ENCODE results near the gene CCDC170. TPM values are rescaled to one million over a fixed set of nuclear protein-coding genes. Genes with fewer than 3 reads are reported as not detected.

Gene CCDC170
- total RNA-seq, 1 donor from 2014 or later: 1.9 TPM

DNA sequence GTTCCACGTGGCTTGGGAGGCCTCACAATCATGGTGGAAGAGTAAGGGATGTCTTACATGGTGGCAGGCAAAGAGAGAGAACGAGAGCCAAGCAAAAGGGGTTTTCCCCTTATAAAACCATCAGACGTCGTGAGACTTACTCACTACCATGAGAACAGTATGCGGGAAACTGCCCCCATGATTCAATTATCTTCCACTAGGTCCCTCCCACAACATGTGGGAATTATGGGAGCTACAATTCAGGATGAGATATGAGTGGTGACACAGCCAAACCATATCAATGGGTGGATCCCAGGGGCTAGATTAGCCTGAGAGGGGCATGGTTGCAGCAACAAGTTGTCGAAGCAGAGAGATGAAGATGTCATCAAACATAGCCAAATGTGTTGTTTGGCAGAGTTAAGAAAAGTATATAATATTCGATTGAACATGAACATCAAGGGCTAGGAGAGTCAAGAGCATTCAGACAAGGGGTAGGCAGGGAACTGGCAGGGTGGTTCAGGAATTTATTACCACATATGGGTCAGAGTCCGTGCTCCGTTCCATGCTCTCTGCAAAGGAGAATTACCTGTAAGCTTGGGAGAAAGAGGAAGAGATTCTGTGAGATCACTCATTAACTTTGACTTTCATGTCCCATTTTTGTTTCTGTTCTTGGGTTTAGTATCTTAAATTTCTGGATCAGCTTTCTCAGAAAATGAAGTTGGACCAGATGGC lies 98.8 kb downstream of the CCDC170 start:
- no peaks in the 10 kb centered on the region for H3K4me1 Mint-ChIP-seq (ENCODE audit: unreplicated experiment)
- no peak overlapping the region for H3K4me3 Mint-ChIP-seq
- no peaks in the 10 kb centered on the region for H3K36me3 Mint-ChIP-seq
- no peaks in the 10 kb centered on the region for H3K9me3 Mint-ChIP-seq
- no peak for TF ChIP-seq CTCF (conservative IDR thresholded peaks at IDR 0.05)
- no peak overlapping the region for H3K27ac Mint-ChIP-seq
- DNase-seq (ENCODE audit: extremely low spot score, unreplicated experiment): no peak
- peaks cover 6% of the 10 kb centered on the region for H3K27me3 Mint-ChIP-seq

- no peaks in the 10 kb centered on the region for H3K36me3 Mint-ChIP-seq
- no peak overlapping the region for H3K27ac Mint-ChIP-seq
- H3K4me3 Mint-ChIP-seq: no peak overlapping the region
- no peak for DNase-seq (ENCODE audit: extremely low spot score, unreplicated experiment)
- H3K4me1 Mint-ChIP-seq (ENCODE audit: unreplicated experiment): no peaks in the 10 kb centered on the region
- no peak for TF ChIP-seq CTCF (conservative IDR thresholded peaks at IDR 0.05)
- H3K9me3 Mint-ChIP-seq: no peaks in the 10 kb centered on the region
- peaks cover 9% of the 10 kb centered on the region for H3K27me3 Mint-ChIP-seq
Measured at GRCh38 chr6:151609146-151609902, 115.5 kb downstream of the CCDC170 start.

DNA sequence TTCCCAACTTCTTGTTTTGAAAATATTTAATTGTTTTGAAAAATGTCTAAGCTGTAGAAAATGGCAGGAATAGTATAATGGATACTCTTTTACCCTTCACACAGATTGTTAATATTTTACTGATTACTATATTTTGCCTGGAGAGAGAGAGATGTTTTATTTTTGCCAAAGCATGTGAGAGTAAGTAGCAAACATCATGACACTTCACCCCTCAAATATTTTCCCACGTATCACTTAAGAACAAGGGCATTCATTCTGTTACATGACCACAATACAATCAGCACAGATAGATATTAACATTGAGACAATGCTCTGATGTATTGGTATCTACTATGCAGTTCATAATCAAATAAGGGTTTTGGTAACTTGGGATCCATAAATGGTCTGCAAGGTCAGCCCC lies 116.5 kb downstream of the CCDC170 start:
- no peak overlapping the region for H3K4me3 Mint-ChIP-seq
- no peaks in the 10 kb centered on the region for H3K4me1 Mint-ChIP-seq (ENCODE audit: unreplicated experiment)
- no peaks in the 10 kb centered on the region for H3K36me3 Mint-ChIP-seq
- no peak for DNase-seq (ENCODE audit: extremely low spot score, unreplicated experiment)
- TF ChIP-seq CTCF (conservative IDR thresholded peaks at IDR 0.05): no peak
- no peaks in the 10 kb centered on the region for H3K9me3 Mint-ChIP-seq
- H3K27me3 Mint-ChIP-seq: peaks cover 6% of the 10 kb centered on the region
- no peak overlapping the region for H3K27ac Mint-ChIP-seq

DNA sequence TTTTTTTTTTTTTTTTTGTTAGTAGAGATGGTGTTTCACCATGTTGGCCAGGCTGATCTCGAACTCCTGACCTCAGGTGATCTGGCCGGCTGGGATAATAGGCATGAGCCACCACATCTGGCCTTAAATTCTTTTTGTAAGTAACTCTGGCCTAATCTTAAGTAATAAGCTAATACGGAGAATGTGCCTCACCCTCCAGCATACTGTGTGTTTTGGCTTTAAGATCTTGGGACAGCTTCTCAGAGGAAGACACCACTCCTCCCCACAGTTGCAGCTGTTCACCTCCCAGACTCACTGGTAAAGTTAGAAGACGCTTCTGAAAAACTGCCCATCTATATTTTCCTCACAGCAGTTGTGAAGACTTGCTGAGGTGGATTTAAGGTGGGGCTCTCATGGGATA lies 120.8 kb downstream of the CCDC170 start:
- no peak for DNase-seq (ENCODE audit: extremely low spot score, unreplicated experiment)
- H3K9me3 Mint-ChIP-seq: no peaks in the 10 kb centered on the region
- TF ChIP-seq CTCF (conservative IDR thresholded peaks at IDR 0.05): no peak
- no peak overlapping the region for H3K27ac Mint-ChIP-seq
- no peaks in the 10 kb centered on the region for H3K36me3 Mint-ChIP-seq
- peaks cover 3% of the 10 kb centered on the region for H3K27me3 Mint-ChIP-seq
- H3K4me3 Mint-ChIP-seq: no peak overlapping the region
- H3K4me1 Mint-ChIP-seq (ENCODE audit: unreplicated experiment): no peaks in the 10 kb centered on the region

DNA sequence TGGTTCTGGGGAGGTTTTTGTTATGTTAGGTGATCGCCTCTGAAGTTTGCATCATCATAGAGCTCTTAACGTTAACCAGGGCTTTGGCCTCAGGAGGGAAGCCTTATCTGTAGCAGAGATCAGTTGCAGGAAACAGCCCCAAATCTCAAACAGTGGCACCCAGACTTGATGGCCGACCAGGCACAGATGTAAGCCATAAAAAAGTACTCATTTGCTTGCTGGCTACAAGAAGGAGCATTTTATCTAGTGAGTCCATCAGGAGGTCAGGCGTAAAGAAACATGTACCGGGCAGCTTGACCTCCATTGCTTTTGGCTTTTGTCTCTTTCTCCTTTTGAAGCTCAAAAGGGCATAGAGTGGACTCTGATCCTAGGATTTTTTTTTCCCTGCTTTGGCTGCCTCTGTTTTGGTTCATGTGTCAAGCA lies 122.3 kb downstream of the CCDC170 start:
- Mint-ChIP-seq H3K9me3 (no peaks in the 10 kb centered on the region), H3K27ac (no peak overlapping the region), H3K27me3 (peaks cover 3% of the 10 kb centered on the region), H3K36me3 (no peaks in the 10 kb centered on the region), H3K4me1 (ENCODE audit: unreplicated experiment) (no peaks in the 10 kb centered on the region), H3K4me3 (no peak overlapping the region)
- TF ChIP-seq CTCF (conservative IDR thresholded peaks at IDR 0.05): no peak
- no peak for DNase-seq (ENCODE audit: extremely low spot score, unreplicated experiment)

All from type B pancreatic cell (in vitro differentiated cells).